ENCODE measurements around the gene UTP3.
"Not testable (repeated sequence)": the region's sequence is repeated elsewhere in the genome, so short reads cannot be mapped to it uniquely, and the experiment has no call there.

UTP3 gene

GRCh38 chr4:70687821-70688794, at the start of gene UTP3:
Gene UTP3, plus strand, starts transcription at chr4:70688532. Its CDS starts 146 bp downstream, at chr4:70688678.
- H3K4me1 ChIP-seq = peaks cover 0 to 42% (median 24%) of the 10 kb centered on the region in 4 donors
- DNase-seq = peak; percentile 94 to 98
- peak within 1 kb of the TSS; percentile 85 to 92 for H3K4me3 ChIP-seq
- H3K36me3 ChIP-seq = peaks cover 0 to 12% (median 0%) of the 10 kb centered on the region in 3 donors
- H3K27me3 ChIP-seq = no peaks in the 10 kb centered on the region
- no peaks in the 10 kb centered on the region for H3K9me3 ChIP-seq
- H3K27ac ChIP-seq = peak within 1 kb of the TSS; percentile 94 to 95
- intact Hi-C loops (cut with DNase I; ENCODE audit: low total_unique reads) = loop anchor here (2.0 to 5.0 kb wide), 2 partner anchors 17 to 154 kb away; no protein-coding TSS in a partner anchor
- TF ChIP-seq CTCF (IDR thresholded peaks at IDR 0.05) = peak; percentile 89 to 97

GRCh38 chr4:70640192-70640591, 48.1 kb upstream of the UTP3 start:
- intact Hi-C loops (cut with DNase I; ENCODE audit: low total_unique reads) = no loop called here
- no peak for TF ChIP-seq CTCF (IDR thresholded peaks at IDR 0.05)
- no peak for DNase-seq
- Histone ChIP-seq H3K27ac (no peak overlapping the region), H3K4me1 (peaks cover 0 to 17% (median 2%) of the 10 kb centered on the region in 4 donors), H3K4me3 (no peak overlapping the region), H3K9me3 (no peaks in the 10 kb centered on the region), H3K36me3 (no peaks in the 10 kb centered on the region), H3K27me3 (no peaks in the 10 kb centered on the region)

- intact Hi-C loops (cut with DNase I; ENCODE audit: low total_unique reads); H3K27me3 ChIP-seq; H3K27ac ChIP-seq; H3K36me3 ChIP-seq; DNase-seq; H3K4me1 ChIP-seq; H3K4me3 ChIP-seq; H3K9me3 ChIP-seq: not testable (repeated sequence)
These were observed 37.6 kb upstream of the UTP3 start for GRCh38 chr4:70650741-70651140.

GRCh38 chr4:70651864-70652506, 36.3 kb upstream of the UTP3 start:
- no peak overlapping the region for H3K4me3 ChIP-seq
- H3K36me3 ChIP-seq = no peaks in the 10 kb centered on the region
- peak; percentile 47 to 63 for TF ChIP-seq CTCF (IDR thresholded peaks at IDR 0.05)
- no peaks in the 10 kb centered on the region for H3K4me1 ChIP-seq
- no peak overlapping the region for H3K27ac ChIP-seq
- DNase-seq = no peak
- intact Hi-C loops (cut with DNase I; ENCODE audit: low total_unique reads) = no loop called here
- H3K9me3 ChIP-seq = no peaks in the 10 kb centered on the region
- peaks cover 0 to 3% of the 10 kb centered on the region in 2 donors for H3K27me3 ChIP-seq

- Histone ChIP-seq H3K27me3 (no peaks in the 10 kb centered on the region), H3K4me3 (no peak overlapping the region), H3K36me3 (no peaks in the 10 kb centered on the region), H3K9me3 (no peaks in the 10 kb centered on the region), H3K27ac (no peak overlapping the region), H3K4me1 (no peaks in the 10 kb centered on the region)
- no peak for TF ChIP-seq CTCF (IDR thresholded peaks at IDR 0.05)
- intact Hi-C loops (cut with DNase I; ENCODE audit: low total_unique reads) = no loop called here
- DNase-seq = no peak
These were observed 33.7 kb upstream of the UTP3 start for GRCh38 chr4:70654605-70655011.

- H3K4me1 ChIP-seq = no peaks in the 10 kb centered on the region
- no peaks in the 10 kb centered on the region for H3K27me3 ChIP-seq
- H3K9me3 ChIP-seq = no peaks in the 10 kb centered on the region
- TF ChIP-seq CTCF (IDR thresholded peaks at IDR 0.05) = no peak
- intact Hi-C loops (cut with DNase I; ENCODE audit: low total_unique reads) = no loop called here
- no peak for DNase-seq
- H3K27ac ChIP-seq = no peak overlapping the region
- H3K4me3 ChIP-seq = no peak overlapping the region
- H3K36me3 ChIP-seq = no peaks in the 10 kb centered on the region
These were observed 31.0 kb upstream of the UTP3 start for GRCh38 chr4:70657326-70657725.
